GM18507 (cell line): ENCODE measurements around the gene ZNF407.

Experiments
- DNase-seq: peaks from one replicate; pipeline ENCODE4 v3.0.0; 2011; ENCODE audit warnings: low read depth; ENCODE audit not compliant: insufficient read length; ENCODE audit errors: extremely low spot score
- FAIRE-seq: peaks from 2 replicates; lab custom pipeline; 2011; peaks lifted over from hg19 to GRCh38; lab: Jason Lieb, UNC

Gene ZNF407

DNA sequence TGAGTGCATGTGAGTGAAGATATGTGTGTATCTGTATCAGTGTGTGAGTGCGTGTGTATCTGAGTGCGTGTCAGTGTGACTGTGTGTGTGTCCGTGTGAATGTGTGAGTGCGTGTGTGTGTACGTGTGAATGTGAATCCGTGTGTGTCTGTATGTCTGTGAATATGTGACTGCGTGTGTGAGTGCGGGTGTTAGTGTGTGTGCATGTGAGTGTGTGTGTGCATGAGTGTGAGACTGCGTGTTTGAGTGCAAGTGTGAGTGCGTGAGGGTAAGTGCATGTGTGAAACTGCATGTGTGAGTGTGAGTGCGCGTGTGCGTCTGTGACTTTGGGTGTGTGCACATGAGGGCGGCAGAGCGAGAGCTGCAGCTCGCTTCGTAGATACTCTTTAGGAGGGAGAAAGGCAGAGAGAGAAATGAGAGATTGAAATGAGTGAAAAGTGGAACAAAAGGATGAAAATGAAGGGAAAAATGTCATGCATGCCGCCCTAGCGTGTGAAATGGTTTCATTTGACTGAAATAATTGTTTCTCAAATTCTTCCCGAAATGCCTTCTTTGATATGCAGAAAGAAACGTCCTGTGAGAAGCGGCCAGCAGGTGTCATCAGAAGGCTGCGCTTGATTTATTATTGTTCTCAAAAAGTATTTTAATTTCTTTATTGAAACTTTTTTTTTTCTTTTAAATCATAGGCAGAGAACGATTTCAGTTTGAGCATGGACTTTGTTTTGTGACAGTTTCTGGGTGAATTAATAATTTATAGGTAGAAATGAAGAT is 25.6 kb downstream of the ZNF407 start:
- DNase-seq, result no peak
- no peak for FAIRE-seq

- FAIRE-seq (no peak), DNase-seq (no peak)
Observed at GRCh38 chr18:74624466-74624865, 26.8 kb downstream of the ZNF407 start.

- FAIRE-seq (no peak), DNase-seq (no peak)
Observed at GRCh38 chr18:74625157-74625556, 27.5 kb downstream of the ZNF407 start.

DNA sequence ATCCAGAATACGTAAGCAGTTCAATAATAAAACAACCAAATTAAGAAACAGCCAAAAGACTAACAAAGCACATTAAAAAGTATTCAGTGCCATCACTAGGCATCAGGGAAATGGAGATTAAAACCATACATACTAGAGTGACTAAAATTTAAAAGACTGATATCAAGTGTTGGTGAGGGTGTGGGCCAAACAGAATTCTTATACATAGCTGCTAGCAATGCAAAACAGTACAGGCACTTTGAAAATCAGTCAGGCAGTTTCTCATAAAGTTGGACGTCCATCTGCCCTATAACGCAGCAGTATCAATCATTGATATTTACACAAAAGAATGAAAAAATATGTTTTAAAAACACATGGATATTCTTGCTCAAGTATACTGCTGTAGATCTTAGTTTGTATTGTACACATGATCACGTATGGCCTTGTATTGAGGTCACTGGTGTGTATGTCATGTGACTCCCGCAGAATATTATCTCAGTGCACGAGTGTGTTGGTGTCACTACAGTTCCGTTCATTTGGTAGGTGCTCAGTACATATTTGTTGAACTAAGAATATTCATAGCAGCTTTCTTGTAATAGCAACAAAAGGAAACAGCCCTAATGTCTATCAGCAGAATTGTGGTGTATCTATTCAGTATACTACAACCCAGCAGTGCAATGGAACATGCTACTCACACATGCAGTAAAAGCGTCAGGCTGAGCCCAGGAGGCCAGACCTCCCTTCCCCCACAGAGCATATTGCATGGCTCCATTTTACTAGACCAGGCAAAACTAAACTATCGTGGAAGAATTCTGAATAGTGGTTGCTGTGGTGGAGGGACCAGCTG is 28.6 kb downstream of the ZNF407 start:
- DNase-seq (no peak), FAIRE-seq (no peak)

DNA sequence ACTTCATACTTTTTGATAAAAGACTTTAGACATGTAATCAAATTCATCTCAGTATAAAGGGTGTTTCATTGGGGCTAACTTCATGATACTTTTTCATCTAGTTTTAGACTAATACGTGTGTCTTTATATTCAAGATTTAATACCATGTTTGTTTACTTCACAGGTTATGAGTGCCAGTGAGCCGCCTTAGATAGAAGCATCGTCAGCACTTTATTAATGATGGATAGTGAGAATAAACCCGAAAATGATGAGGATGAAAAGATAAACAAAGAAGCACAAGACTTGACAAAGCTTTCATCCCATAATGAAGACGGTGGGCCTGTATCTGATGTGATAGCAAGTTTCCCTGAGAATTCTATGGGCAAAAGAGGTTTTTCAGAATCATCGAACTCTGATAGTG is 33.1 kb downstream of the ZNF407 start:
- FAIRE-seq, result no peak
- DNase-seq, result no peak

DNA sequence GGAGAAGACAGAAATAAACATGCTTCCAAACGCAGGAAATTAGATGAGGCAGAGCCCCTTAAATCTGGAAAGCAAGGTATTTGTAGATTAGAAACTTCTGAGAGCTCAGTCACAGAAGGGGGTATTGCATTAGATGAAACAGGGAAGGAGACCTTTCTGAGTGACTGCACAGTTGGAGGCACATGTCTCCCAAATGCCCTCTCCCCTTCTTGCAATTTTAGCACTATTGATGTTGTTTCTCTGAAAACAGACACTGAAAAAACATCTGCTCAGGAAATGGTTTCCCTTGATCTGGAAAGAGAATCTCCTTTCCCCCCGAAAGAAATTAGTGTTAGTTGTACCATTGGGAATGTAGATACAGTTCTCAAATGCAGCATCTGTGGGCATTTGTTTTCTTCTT is 33.5 kb downstream of the ZNF407 start:
- DNase-seq, result no peak
- no peak for FAIRE-seq

GRCh38 chr18:74631623-74632350 is 34.1 kb downstream of the ZNF407 start:
- FAIRE-seq (no peak), DNase-seq (no peak)

GRCh38 chr18:74632351-74632679 is 34.6 kb downstream of the ZNF407 start:
- FAIRE-seq (no peak), DNase-seq (no peak)

GRCh38 chr18:74632856-74633255 is 35.2 kb downstream of the ZNF407 start:
- no peak for FAIRE-seq

GRCh38 chr18:74633652-74634352 is 36.1 kb downstream of the ZNF407 start:
- FAIRE-seq (no peak), DNase-seq (no peak)

More at GRCh38 chr18:74632856-74633255, 35.2 kb downstream of the ZNF407 start:
- DNase-seq, result no peak

DNA sequence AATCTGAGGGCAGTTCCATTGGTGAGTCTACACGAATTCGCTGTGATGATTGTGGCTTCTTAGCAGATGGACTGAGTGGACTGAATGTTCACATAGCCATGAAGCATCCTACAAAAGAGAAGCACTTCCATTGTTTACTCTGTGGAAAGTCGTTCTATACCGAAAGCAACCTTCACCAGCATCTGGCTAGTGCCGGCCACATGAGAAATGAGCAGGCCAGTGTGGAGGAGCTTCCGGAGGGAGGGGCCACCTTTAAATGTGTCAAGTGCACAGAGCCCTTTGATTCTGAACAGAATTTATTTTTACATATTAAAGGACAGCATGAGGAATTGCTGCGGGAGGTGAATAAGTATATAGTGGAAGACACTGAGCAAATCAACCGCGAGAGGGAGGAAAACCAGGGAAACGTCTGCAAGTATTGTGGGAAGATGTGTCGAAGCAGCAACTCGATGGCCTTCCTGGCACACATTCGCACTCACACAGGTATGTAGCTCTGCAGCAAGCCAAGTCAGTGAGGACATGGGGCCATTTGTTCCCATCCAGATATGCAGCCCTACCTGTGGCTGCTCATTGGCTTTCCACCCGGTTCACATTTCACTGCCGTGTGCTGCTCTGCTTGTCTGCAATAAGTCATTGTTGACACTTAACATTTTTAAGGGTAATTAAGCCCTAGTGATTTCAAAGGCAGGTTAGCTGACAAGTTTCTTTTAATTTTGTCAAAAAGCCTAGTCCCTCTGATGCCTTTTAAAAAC is 37.7 kb downstream of the ZNF407 start:
- no peak for FAIRE-seq
- DNase-seq, result no peak

DNA sequence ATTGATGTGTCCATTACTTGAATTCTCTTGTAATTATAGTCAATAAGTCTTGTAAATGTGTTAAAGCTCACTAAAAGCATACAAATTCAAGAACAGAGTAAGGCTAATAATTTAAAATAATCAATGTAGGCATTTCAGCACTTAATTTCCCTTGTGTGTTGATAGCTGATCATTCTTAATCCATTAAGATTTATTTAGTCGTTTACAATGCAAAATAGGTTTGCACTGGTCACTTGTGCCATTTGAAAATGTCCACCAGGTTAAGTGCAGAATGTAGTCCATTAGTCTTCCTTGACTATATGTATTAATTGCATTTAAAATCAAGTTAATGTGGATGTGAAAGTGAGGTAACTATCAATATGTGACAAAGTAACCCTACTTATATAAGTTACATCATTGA is 39.4 kb downstream of the ZNF407 start:
- no peak for FAIRE-seq
- no peak for DNase-seq

GRCh38 chr18:74638210-74638609 is 40.5 kb downstream of the ZNF407 start:
- DNase-seq (no peak), FAIRE-seq (no peak)

GRCh38 chr18:74644713-74645112 is 47.0 kb downstream of the ZNF407 start:
- no peak for DNase-seq
- no peak for FAIRE-seq

DNA sequence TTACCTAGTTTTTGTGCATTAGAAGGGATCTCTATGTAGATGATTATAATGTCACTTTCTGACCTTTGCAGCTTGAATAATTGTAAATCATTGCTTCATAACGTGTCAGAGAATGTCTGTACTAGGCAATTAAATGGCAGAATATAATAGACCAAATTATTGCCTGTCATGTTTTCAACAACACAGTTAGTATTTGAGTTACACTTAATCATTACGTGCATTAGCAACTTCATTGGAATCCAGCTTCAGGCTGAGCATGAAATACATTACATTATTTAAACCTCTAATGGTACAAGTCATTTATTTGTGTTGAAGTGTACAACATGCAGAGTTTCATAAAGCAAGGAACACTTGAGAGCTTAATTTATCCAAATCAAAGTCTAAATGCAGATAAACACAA is 48.0 kb downstream of the ZNF407 start:
- DNase-seq (no peak), FAIRE-seq (no peak)

GRCh38 chr18:74651327-74652128 is 53.9 kb downstream of the ZNF407 start:
- no peak for DNase-seq
- FAIRE-seq, result no peak

- DNase-seq, result no peak
- FAIRE-seq, result peak; percentile 85
Observed at GRCh38 chr18:74652392-74652988, 54.8 kb downstream of the ZNF407 start.

DNA sequence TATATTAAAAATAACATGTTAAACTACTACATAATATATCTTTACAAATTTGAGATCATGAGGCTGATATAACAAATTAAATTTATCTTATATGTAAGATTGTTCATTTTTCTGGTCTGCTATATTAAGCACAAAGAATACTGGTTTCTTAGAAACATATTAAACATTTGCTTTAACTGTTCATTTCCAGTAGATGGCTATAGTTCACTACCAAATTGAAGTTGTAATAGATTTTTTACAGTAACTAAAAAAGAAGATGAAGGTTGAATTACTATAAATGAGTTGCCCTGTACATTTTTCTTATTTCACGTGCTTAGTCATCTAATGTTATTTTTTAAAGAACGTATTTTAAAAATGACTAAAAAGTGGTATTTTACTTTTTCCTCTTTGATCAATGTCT is 57.0 kb downstream of the ZNF407 start:
- FAIRE-seq (no peak), DNase-seq (no peak)
